Activated CD8-positive, alpha-beta memory T cell treated with anti-CD3 and anti-CD28 coated beads for 36 hours (primary cell): ENCODE data around the gene BCAS3. TPM values are rescaled to one million over a fixed set of nuclear protein-coding genes. Genes with fewer than 3 reads are reported as not detected.

Experiments used
- CTCF ChIA-PET: fragments of 350-600 bp; sonication (Branson Sonifier 250); formaldehyde crosslinking; loops from one replicate; lab custom pipeline; 2021; ENCODE audit warnings: antibody characterized with exemption; lab: Charles Lee
- POLR2A ChIA-PET: fragments of 350-600 bp; sonication (Branson Sonifier 250); formaldehyde crosslinking; loops from one replicate; lab custom pipeline; 2021; ENCODE audit warnings: antibody characterized with exemption; lab: Charles Lee
- total RNA-seq, 2 experiments: library from RNA; stranded (reverse); gene quantifications; one replicate each; pipeline ENCODE4 v1.2.3, GENCODE V29; 2021

BCAS3 gene
- total RNA-seq, 2 experiments from 2014 or later, result 6.9 to 9.3 TPM

GRCh38 chr17:61413661-61414126 is 736.0 kb downstream of the BCAS3 start:
- ChIA-PET CTCF (interaction anchor here (1.2 to 5.0 kb wide), 3 partner anchors 13 to 137 kb away, joined by 3 to 33 read pairs (median 4); partner anchors contain the start of gene TBX2), POLR2A (no interaction called here)

- ChIA-PET CTCF (interaction anchor here (1.4 to 5.0 kb wide), 2 partner anchors 13 to 20 kb away, joined by 3 to 33 read pairs; partner anchors contain the start of gene TBX2), POLR2A (no interaction called here)
Observed at GRCh38 chr17:61414141-61414935, 736.7 kb downstream of the BCAS3 start.

- CTCF ChIA-PET, result no interaction called here
- POLR2A ChIA-PET, result no interaction called here
Observed at GRCh38 chr17:61414936-61415251, 737.2 kb downstream of the BCAS3 start.

GRCh38 chr17:61415374-61416210 is 737.9 kb downstream of the BCAS3 start:
- POLR2A ChIA-PET, result no interaction called here
- CTCF ChIA-PET, result no interaction called here

- ChIA-PET POLR2A (no interaction called here), CTCF (no interaction called here)
Observed at GRCh38 chr17:61416211-61416539, 738.5 kb downstream of the BCAS3 start.

- CTCF ChIA-PET, result interaction anchor here (0.9 to 1.5 kb wide), 2 partner anchors 33 to 42 kb away, joined by 3 to 4 read pairs; no protein-coding TSS in a partner anchor
Observed at GRCh38 chr17:61416540-61417363, 739.1 kb downstream of the BCAS3 start.

GRCh38 chr17:61418449-61418848 is 740.8 kb downstream of the BCAS3 start:
- CTCF ChIA-PET, result interaction anchor here (0.5 to 1.5 kb wide), 2 partner anchors 31 to 239 kb away, joined by 3 read pairs; no protein-coding TSS in a partner anchor
- POLR2A ChIA-PET, result no interaction called here

More at GRCh38 chr17:61416540-61417363, 739.1 kb downstream of the BCAS3 start:
- POLR2A ChIA-PET, result no interaction called here

- POLR2A ChIA-PET, result no interaction called here
- CTCF ChIA-PET, result no interaction called here
Observed at GRCh38 chr17:61419496-61420046, 741.9 kb downstream of the BCAS3 start.

- POLR2A ChIA-PET, result no interaction called here
- CTCF ChIA-PET, result interaction anchor here (1.4 kb wide), 1 partner anchor 8 kb away, joined by 4 read pairs; no protein-coding TSS in a partner anchor
Observed at GRCh38 chr17:61420052-61420451, 742.4 kb downstream of the BCAS3 start.

- ChIA-PET POLR2A (no interaction called here), CTCF (interaction anchor here (1.4 kb wide), 1 partner anchor 9 kb away, joined by 4 read pairs; no protein-coding TSS in a partner anchor)
Observed at GRCh38 chr17:61420745-61421398, 743.2 kb downstream of the BCAS3 start.

- CTCF ChIA-PET, result interaction anchor here (1.4 kb wide), 1 partner anchor 9 kb away, joined by 4 read pairs; no protein-coding TSS in a partner anchor
Observed at GRCh38 chr17:61421460-61421859, 743.8 kb downstream of the BCAS3 start.

GRCh38 chr17:61422116-61422799 is 744.6 kb downstream of the BCAS3 start:
- CTCF ChIA-PET, result no interaction called here
- POLR2A ChIA-PET, result no interaction called here

More at GRCh38 chr17:61421460-61421859, 743.8 kb downstream of the BCAS3 start:
- POLR2A ChIA-PET, result no interaction called here

- ChIA-PET CTCF (no interaction called here), POLR2A (no interaction called here)
Observed at GRCh38 chr17:61422869-61423268, 745.2 kb downstream of the BCAS3 start.

GRCh38 chr17:61423967-61424649 is 746.5 kb downstream of the BCAS3 start:
- CTCF ChIA-PET, result no interaction called here
- POLR2A ChIA-PET, result no interaction called here

GRCh38 chr17:61425682-61426481 is 748.2 kb downstream of the BCAS3 start:
- CTCF ChIA-PET, result interaction anchor here (0.8 kb wide), 1 partner anchor 10 kb away, joined by 4 read pairs; no protein-coding TSS in a partner anchor
- POLR2A ChIA-PET, result no interaction called here
